Measurements from ENCODE around the gene CASR.

The CASR gene

GRCh38 chr3:122215592-122216298 lies 32.3 kb downstream of the CASR start:
- DNase-seq, result no peak

- DNase-seq, result no peak
These were observed 34.4 kb downstream of the CASR start for GRCh38 chr3:122217901-122218300.

- DNase-seq, result no peak
These were observed 35.9 kb downstream of the CASR start for GRCh38 chr3:122219242-122219872.

- DNase-seq, result no peak
These were observed 43.7 kb downstream of the CASR start for GRCh38 chr3:122227036-122227781.

GRCh38 chr3:122230174-122230573 lies 46.7 kb downstream of the CASR start:
- no peak for DNase-seq

GRCh38 chr3:122231465-122232157 lies 48.1 kb downstream of the CASR start:
- DNase-seq, result no peak

GRCh38 chr3:122232485-122232884 lies 49.0 kb downstream of the CASR start:
- DNase-seq, result no peak

GRCh38 chr3:122233101-122233952 lies 49.9 kb downstream of the CASR start:
- peak; percentile 64 for DNase-seq

GRCh38 chr3:122234117-122234516 lies 50.6 kb downstream of the CASR start:
- no peak for DNase-seq

GRCh38 chr3:122235147-122235546 lies 51.7 kb downstream of the CASR start:
- no peak for DNase-seq

- DNase-seq, result no peak
These were observed 55.6 kb downstream of the CASR start for GRCh38 chr3:122239112-122239511.

- DNase-seq, result peak; percentile 31
These were observed 62.2 kb downstream of the CASR start for GRCh38 chr3:122245513-122246174.

GRCh38 chr3:122246199-122246598 lies 62.7 kb downstream of the CASR start:
- no peak for DNase-seq

GRCh38 chr3:122247087-122247824 lies 63.8 kb downstream of the CASR start:
- no peak for DNase-seq

GRCh38 chr3:122247825-122248185 lies 64.3 kb downstream of the CASR start:
- no peak for DNase-seq

- no peak for DNase-seq
These were observed 68.0 kb downstream of the CASR start for GRCh38 chr3:122251428-122251827.

GRCh38 chr3:122253581-122253980 lies 70.1 kb downstream of the CASR start:
- no peak for DNase-seq

GRCh38 chr3:122255757-122256439 lies 72.4 kb downstream of the CASR start:
- DNase-seq, result peak; percentile 9

- no peak for DNase-seq
These were observed 74.3 kb downstream of the CASR start for GRCh38 chr3:122257644-122258364.
